Posterior vena cava (tissue), 2 donors: ENCODE results near the gene PPBP. TPM values are rescaled to one million over a fixed set of nuclear protein-coding genes. Genes with fewer than 3 reads are reported as not detected.
"Not testable (repeated sequence)": the region's sequence is repeated elsewhere in the genome, so short reads cannot be mapped to it uniquely, and the experiment has no call there.

Source experiments
- DNase-seq: peaks from one replicate; pipeline ENCODE4 v3.0.0-alpha.2; 2020; ENCODE audit warnings: low spot score
- intact Hi-C, 2 donors: fragments of 100-400 bp; cut with DNase I; formaldehyde crosslinking; loops; one replicate each; pipeline versions ENCODE4 v1.14.1 to v1.14.2; 2022 to 2023
- total RNA-seq, 2 donors: library from RNA; stranded (reverse); fragmentation: NEBNext Ultra II Directional; extraction: Animal tissue kit (Norgen Biotek cat#: 25700); gene quantifications; one replicate each; pipeline ENCODE4 v1.2.1, GENCODE V29; 2021
- donor health status: DM: yes; HTN: yes; CAD: no.
- donor health status: DM: yes; HTN: yes; CAD: no.

PPBP gene
- total RNA-seq, 2 donors from 2014 or later = 1.3 to 2.4 TPM

GRCh38 chr4:73962724-73963123 lies 25.3 kb downstream of the PPBP start:
- intact Hi-C loops = loop anchor here in 1 of 2 donors (10.0 kb wide), 1 partner anchor 158 kb away; no protein-coding TSS in a partner anchor
- no peak for DNase-seq

DNA sequence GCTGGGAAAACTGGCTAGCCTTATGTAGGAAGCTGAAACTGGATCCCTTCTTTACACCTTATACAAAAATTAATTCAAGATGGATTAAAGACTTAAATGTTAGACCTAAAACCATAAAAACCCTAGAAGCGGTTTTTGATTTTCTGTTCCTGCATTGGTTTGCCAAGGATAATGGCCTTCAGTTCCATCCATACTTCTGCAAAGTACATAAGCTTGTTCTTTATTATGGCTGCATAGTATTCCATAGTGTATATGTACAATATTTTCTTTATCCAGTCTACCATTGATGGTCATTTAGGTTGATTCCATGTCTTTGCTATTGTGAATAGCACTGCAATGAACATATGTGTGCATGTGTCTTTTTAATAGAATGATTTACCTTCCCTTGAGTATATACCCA lies 28.9 kb downstream of the PPBP start:
- DNase-seq, intact Hi-C loops: not testable (repeated sequence)

GRCh38 chr4:73952352-73952751 lies 35.6 kb downstream of the PPBP start:
- no peak for DNase-seq
- intact Hi-C loops = no loop called here

- intact Hi-C loops, DNase-seq: not testable (repeated sequence)
These were observed 37.5 kb downstream of the PPBP start for GRCh38 chr4:73950376-73950920.

DNA sequence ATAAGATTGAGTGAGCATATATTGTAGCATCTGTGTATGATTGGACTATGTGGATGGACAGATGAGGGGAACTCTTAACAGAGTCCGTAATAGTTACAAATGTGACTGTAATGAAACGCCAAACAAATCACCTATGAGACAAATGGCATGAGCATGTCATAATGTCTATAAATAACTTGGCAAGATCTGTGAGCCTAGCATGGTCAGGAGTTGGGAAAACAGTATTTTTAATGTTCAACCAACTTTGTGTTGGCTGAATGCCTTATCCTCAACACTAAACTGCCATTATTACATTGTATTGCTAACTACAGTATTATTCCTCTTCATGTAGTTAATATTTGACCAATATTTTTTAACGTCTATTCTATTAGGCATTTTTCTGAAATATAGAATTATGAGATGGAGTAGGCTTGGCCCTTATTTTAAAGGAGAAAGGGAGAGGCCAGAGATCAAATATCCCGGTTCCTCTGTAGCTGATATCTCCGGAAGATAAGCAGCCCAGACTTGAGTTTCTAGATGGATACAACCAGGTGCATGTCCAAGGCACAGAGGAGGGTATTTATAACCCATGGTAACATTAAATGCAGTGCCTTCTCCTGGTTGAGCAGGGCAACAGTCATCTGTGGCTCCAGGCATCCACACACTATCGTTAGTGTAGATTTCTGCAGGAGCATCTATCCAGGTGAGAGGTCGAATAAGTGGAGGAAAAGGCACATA lies 38.8 kb downstream of the PPBP start:
- intact Hi-C loops = no loop called here
- DNase-seq = no peak

- intact Hi-C loops = no loop called here
- no peak for DNase-seq
These were observed 39.7 kb downstream of the PPBP start for GRCh38 chr4:73948291-73948690.

DNA sequence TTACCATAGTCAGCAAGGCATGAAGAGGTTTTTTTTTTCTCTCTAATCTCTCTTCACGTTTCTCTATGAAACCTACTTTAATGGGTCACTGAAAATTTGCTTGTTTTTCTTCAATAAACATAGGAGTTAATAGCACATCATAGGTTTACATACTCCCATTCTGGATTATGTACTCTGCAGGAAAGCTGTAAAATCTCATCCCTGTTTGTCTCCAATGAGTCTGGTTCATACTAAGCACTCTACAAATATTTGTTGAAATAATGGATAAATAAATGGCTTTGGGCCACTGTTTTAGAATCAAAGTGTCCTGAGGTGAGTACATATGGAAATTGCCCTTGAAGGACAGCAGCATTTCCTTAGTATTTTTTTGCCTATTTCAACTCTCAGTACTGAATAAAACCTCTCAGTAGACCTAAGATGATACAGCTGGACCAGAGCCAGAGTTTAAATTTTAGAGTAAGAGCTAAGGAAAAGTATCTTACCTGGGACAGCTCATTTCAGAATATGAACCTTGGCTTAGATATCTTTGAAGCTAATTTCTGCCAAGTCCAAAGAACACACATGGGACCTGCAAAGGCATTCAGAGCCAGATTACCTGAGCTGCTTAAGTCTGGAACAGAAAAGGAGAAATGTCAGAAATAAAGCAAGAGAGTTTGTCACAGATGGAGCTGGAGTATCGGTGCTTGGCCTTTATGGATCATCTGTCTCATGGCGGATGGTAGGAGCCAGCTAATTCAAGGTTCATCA lies 40.6 kb downstream of the PPBP start:
- intact Hi-C loops = no loop called here
- no peak for DNase-seq

DNA sequence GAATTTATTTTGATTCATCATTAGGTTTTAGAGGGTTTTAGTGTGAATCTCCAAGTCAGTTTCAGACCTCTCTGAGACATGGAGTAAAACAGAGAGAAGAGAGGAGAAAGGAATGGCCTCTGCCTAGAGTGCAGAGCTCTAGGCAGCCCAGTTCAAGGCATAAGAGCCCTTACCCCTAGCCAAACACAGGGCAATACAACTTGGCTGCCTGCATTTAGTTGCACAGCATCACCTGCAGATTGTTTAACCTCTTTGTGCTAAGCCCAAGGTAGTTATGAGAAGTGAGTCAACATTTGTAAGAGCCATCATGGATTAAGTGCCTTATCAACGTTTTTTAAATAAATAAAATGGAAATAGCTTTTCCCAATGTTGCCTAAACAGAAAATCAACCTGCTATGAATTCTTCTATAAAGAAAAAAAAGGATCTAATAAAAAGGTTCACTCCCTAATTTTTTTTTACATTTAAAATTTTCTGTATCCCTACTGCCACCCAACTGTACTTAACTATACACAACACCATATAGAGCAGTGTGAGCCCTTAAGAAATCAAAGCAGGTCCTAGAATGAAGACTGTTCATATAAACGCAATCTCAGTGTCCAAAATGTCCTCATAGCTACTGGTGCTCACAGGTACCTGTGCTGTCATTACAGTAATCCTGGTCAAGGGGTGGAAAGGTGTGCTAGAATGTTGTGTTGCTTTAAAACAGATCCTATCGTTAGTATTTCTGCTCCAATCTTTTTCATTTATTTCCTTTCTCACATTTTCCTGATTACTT lies 42.1 kb downstream of the PPBP start:
- no peak for DNase-seq
- intact Hi-C loops = no loop called here

- intact Hi-C loops = no loop called here
- no peak for DNase-seq
These were observed 42.9 kb downstream of the PPBP start for GRCh38 chr4:73945140-73945539.

- peak; percentile 80 for DNase-seq
These were observed 43.7 kb downstream of the PPBP start for GRCh38 chr4:73944061-73944875.

DNA sequence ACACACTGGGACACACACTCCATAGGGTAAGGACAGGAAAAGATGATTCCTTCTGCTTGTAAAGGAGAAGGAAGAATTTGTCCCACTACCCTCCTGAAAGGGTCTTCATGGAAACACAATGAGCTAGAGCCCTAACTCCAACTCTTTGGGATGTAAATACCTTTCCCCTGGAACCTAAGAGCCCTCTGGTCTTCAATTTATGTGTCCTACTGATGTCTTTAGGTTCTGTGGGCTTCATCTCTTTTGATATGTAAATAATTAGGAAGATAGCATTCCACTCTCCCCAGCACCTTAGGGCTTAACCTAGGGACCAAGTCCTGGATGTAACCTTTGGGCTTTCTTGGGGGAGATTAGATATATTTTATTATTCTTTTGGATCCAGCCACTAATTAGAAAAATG lies 44.4 kb downstream of the PPBP start:
- no peak for DNase-seq
- intact Hi-C loops = no loop called here

More at GRCh38 chr4:73944061-73944875, 43.7 kb downstream of the PPBP start:
- intact Hi-C loops = no loop called here

DNA sequence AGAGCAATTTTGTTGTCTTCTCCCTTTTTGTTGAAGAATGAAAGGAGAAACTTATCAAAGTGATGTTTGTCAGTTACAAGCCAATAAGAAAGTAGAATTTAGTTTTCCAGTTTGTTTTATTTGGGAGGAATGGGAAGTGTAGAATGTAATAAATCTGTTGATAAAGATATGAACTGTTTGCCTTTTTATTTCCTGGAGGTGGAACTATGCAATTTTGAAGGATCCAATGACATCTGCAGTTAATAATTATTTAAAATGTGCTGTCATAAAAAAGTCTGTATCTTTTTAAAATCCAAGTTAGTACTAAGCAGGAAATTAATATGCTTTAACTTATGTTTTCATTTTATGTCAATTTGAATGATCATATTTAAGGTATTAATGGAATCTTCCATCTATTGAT lies 51.0 kb downstream of the PPBP start:
- intact Hi-C loops = no loop called here
- no peak for DNase-seq

Other genes starting within 250 kb of the PPBP start
- gene CXCL8, start 247.6 kb downstream of the PPBP start, total RNA-seq = 1 to 10 TPM in 1 of 2 donors, under 1 TPM in 1; 0.51 to 3.1 TPM
- not detected for gene CXCL6, start 151.5 kb downstream of the PPBP start, total RNA-seq
- gene PF4V1, start 134.9 kb downstream of the PPBP start, total RNA-seq = not detected
- 1 to 10 TPM in 1 of 2 donors, under 1 TPM in 1; 0.74 to 2.2 TPM for gene CXCL1, start 118.8 kb downstream of the PPBP start, total RNA-seq
- gene PF4, start 6.2 kb downstream of the PPBP start, total RNA-seq = 1 to 10 TPM; 1.3 to 1.5 TPM
- gene CXCL5, start 10.5 kb upstream of the PPBP start, total RNA-seq = under 1 TPM in 1 of 2 donors, not detected in 1; 0.14 TPM
- 1 to 10 TPM; 1.8 to 3.9 TPM for gene CXCL3, start 50.5 kb upstream of the PPBP start, total RNA-seq
- 10 to 100 TPM in 1 of 2 donors, 1 to 10 TPM in 1; 9.3 to 23.6 TPM for gene CXCL2, start 111.0 kb upstream of the PPBP start, total RNA-seq
- 10 to 100 TPM in 1 of 2 donors, 1 to 10 TPM in 1; 9.6 to 10.8 TPM for gene MTHFD2L, start 169.9 kb upstream of the PPBP start, total RNA-seq